ENCODE results near the gene MT1M. TPM values are rescaled to one million over a fixed set of nuclear protein-coding genes. Genes with fewer than 3 reads are reported as not detected.

Gene MT1M
- polyA plus RNA-seq, 3 donors: not detected

DNA sequence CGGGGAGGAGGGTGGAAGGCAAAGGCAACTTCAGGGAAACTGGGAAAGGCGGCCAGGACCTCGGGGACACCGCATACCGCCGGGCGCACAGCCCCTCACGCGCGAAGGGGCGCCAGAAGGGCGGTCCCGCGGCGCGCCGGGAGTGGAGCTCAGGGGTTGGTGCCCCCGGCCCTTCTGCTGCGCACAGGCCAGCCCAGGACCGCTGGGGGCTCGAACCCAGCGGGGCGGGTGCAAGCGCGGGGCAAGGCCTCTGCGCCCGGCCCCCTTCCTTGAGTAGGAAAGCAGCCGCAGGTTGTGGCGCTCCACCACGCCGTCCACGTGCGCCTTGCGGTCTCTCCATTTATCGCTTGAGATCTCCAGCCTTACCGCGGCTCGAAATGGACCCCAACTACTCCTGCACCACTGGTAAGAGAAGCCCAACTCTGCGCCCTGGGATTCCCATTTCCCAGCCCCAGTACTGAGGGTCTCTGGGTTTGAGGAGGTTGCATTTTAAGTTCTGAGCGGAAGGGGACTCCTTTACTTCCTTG lies 3.0 kb downstream of the MT1M start:
- peaks cover 0 to 9% of the 10 kb centered on the region in 2 donors for H3K36me3 Mint-ChIP-seq
- H3K27ac Mint-ChIP-seq: no peak overlapping the region
- no peaks in the 10 kb centered on the region for H3K36me3 ChIP-seq (replicated peaks in 1 of 2; ENCODE audit: control insufficient read depth in 1 of 2, insufficient read depth in 2 of 2, low read length in 2 of 2)
- peaks cover 0 to 21% (median 10%) of the 10 kb centered on the region in 7 donors for H3K9me3 Mint-ChIP-seq
- TF ChIP-seq, protein P1, sequence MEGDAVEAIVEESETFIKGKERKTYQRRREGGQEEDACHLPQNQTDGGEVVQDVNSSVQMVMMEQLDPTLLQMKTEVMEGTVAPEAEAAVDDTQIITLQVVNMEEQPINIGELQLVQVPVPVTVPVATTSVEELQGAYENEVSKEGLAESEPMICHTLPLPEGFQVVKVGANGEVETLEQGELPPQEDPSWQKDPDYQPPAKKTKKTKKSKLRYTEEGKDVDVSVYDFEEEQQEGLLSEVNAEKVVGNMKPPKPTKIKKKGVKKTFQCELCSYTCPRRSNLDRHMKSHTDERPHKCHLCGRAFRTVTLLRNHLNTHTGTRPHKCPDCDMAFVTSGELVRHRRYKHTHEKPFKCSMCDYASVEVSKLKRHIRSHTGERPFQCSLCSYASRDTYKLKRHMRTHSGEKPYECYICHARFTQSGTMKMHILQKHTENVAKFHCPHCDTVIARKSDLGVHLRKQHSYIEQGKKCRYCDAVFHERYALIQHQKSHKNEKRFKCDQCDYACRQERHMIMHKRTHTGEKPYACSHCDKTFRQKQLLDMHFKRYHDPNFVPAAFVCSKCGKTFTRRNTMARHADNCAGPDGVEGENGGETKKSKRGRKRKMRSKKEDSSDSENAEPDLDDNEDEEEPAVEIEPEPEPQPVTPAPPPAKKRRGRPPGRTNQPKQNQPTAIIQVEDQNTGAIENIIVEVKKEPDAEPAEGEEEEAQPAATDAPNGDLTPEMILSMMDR (IDR thresholded peaks at IDR 0.05): no peak
- H4K20me1 ChIP-seq (ENCODE audit: insufficient read depth, low read length): no peaks in the 10 kb centered on the region
- H3K27me3 ChIP-seq (ENCODE audit: control insufficient read depth in 2 of 2, insufficient read depth in 2 of 2, low read length in 2 of 2): peaks cover 95 to 99% of the 10 kb centered on the region in 2 donors
- H2AFZ ChIP-seq (ENCODE audit: insufficient read depth, low read depth, low read length, poor library complexity, severe bottlenecking): no peak overlapping the region
- 1% methylated on average over 35 of the region's 40 CpGs for whole genome bisulfite sequencing (ENCODE audit: insufficient coverage)
- H3K27ac ChIP-seq (ENCODE audit: low read depth in 1 of 2, low read length in 2 of 2): no peak overlapping the region
- peaks cover 27% of the 10 kb centered on the region for H3K4me1 Mint-ChIP-seq
- intact Hi-C loops (cut with micrococcal nuclease): no loop called here
- H3K4me3 Mint-ChIP-seq: peak overlapping the region in 1 of 2 donors; percentile 91
- no peak for DNase-seq
- H3K27me3 Mint-ChIP-seq (ENCODE audit: low read depth in 3 of 3): peaks cover 96 to 100% (median 98%) of the 10 kb centered on the region in 3 donors
- H3K9ac ChIP-seq (ENCODE audit: insufficient read depth, low read length, poor library complexity, severe bottlenecking): no peak overlapping the region
- no peak overlapping the region for H3K4me3 ChIP-seq (replicated peaks in 1 of 3; ENCODE audit: low read depth in 2 of 3, low read length in 3 of 3)
- no peaks in the 10 kb centered on the region for H3K79me2 ChIP-seq (ENCODE audit: insufficient read depth, low read length)
- H3K9me3 ChIP-seq (replicated peaks in 1 of 2; ENCODE audit: control insufficient read depth in 1 of 2, insufficient read depth in 1 of 2, low read length in 2 of 2): peaks cover 0 to 67% of the 10 kb centered on the region in 2 donors
- H3K4me1 ChIP-seq (ENCODE audit: control insufficient read depth in 1 of 2, insufficient read depth in 2 of 2, low read length in 2 of 2): peaks cover 13 to 20% of the 10 kb centered on the region in 2 donors
- H3K4me2 ChIP-seq (replicated peaks; ENCODE audit: extremely low read depth, low read length, poor library complexity, severe bottlenecking): no peak overlapping the region

- no peak overlapping the region for H3K4me2 ChIP-seq (replicated peaks; ENCODE audit: extremely low read depth, low read length, poor library complexity, severe bottlenecking)
- Mint-ChIP-seq H3K36me3 (peaks cover 0 to 6% of the 10 kb centered on the region in 2 donors), H3K4me1 (peaks cover 25% of the 10 kb centered on the region), H3K27ac (no peak overlapping the region), H3K27me3 (ENCODE audit: low read depth in 3 of 3) (peaks cover 95 to 99% (median 97%) of the 10 kb centered on the region in 3 donors), H3K4me3 (peak overlapping the region in 1 of 2 donors; percentile 91), H3K9me3 (peaks cover 0 to 18% (median 10%) of the 10 kb centered on the region in 7 donors)
- TF ChIP-seq, protein P1 (IDR thresholded peaks at IDR 0.05): no peak
- no peaks in the 10 kb centered on the region for H4K20me1 ChIP-seq (ENCODE audit: insufficient read depth, low read length)
- WGBS (ENCODE audit: insufficient coverage): 19% methylated on average over 4 of the region's 9 CpGs
- H3K79me2 ChIP-seq (ENCODE audit: insufficient read depth, low read length): no peaks in the 10 kb centered on the region
- H3K4me1 ChIP-seq (ENCODE audit: control insufficient read depth in 1 of 2, insufficient read depth in 2 of 2, low read length in 2 of 2): peaks cover 13 to 19% of the 10 kb centered on the region in 2 donors
- no peaks in the 10 kb centered on the region for H3K36me3 ChIP-seq (replicated peaks in 1 of 2; ENCODE audit: control insufficient read depth in 1 of 2, insufficient read depth in 2 of 2, low read length in 2 of 2)
- H3K27me3 ChIP-seq (ENCODE audit: control insufficient read depth in 2 of 2, insufficient read depth in 2 of 2, low read length in 2 of 2): peaks cover 96 to 99% of the 10 kb centered on the region in 2 donors
- no peak overlapping the region for H2AFZ ChIP-seq (ENCODE audit: insufficient read depth, low read depth, low read length, poor library complexity, severe bottlenecking)
- no peak overlapping the region for H3K9ac ChIP-seq (ENCODE audit: insufficient read depth, low read length, poor library complexity, severe bottlenecking)
- H3K27ac ChIP-seq (ENCODE audit: low read depth in 1 of 2, low read length in 2 of 2): no peak overlapping the region
- no peak overlapping the region for H3K4me3 ChIP-seq (replicated peaks in 1 of 3; ENCODE audit: low read depth in 2 of 3, low read length in 3 of 3)
- intact Hi-C loops (cut with micrococcal nuclease): no loop called here
- no peak for DNase-seq
- H3K9me3 ChIP-seq (replicated peaks in 1 of 2; ENCODE audit: control insufficient read depth in 1 of 2, insufficient read depth in 1 of 2, low read length in 2 of 2): peaks cover 0 to 63% of the 10 kb centered on the region in 2 donors
Observed at GRCh38 chr16:56636616-56637413, 4.4 kb downstream of the MT1M start.

Measured in CD14-positive monocyte (primary cell).